A549 (cell line): ENCODE data around the gene SLC22A23. TPM values are rescaled to one million over a fixed set of nuclear protein-coding genes. Genes with fewer than 3 reads are reported as not detected.

ENCODE experiments used
- ATAC-seq, 2 experiments: fragments of 200-7000 bp in 1 of 2; fragments of >200 bp in 1 of 2; cut with Nextera tagmentation in 1 of 2; cut with Tn5 transposase in 1 of 2; 3 replicates each; pipeline versions ENCODE4 v1.8.0 to v1.9.1; 2018 to 2020; ENCODE audit warnings: mild to moderate bottlenecking in 1 of 2, moderate library complexity in 1 of 2
- CTCF ChIA-PET: fragments of 300-600 bp; sonication (Branson Sonifier 250); formaldehyde crosslinking; extraction: SDS; loops from one replicate; lab custom pipeline; 2021; ENCODE audit warnings: antibody characterized with exemption, inconsistent platforms; lab: Yijun Ruan, JAX
- POLR2A ChIA-PET: fragments of 350-600 bp; formaldehyde crosslinking; extraction: SDS; loops from one replicate; lab custom pipeline; 2021; ENCODE audit warnings: antibody characterized with exemption, inconsistent platforms; lab: Yijun Ruan, JAX
- DNase-seq, 2 experiments: peaks; one replicate each; pipeline versions ENCODE4 v3.0.0 to v3.0.0-alpha.2; 2011 to 2016; ENCODE audit warnings: low read depth in 1 of 2, low spot score in 1 of 2
- FAIRE-seq: peaks from 2 replicates; lab custom pipeline; 2011; peaks lifted over from hg19 to GRCh38; lab: Jason Lieb, UNC
- H3K27ac ChIP-seq, 2 experiments: fragments of >200 bp; sonication (Bioruptor Twin); formaldehyde crosslinking; 3 replicates each; pipeline ENCODE4 v1.5.1; 2016 to 2017
- H3K4me1 ChIP-seq: fragments of >200 bp; sonication (Bioruptor Twin); formaldehyde crosslinking; 3 replicates; pipeline ENCODE4 v1.6.1; 2016
- H3K4me2 ChIP-seq: fragments of >200 bp; sonication (Bioruptor Twin); formaldehyde crosslinking; 3 replicates; pipeline ENCODE4 v1.6.1; 2016
- H3K4me3 ChIP-seq: fragments of >200 bp; sonication (Bioruptor Twin); formaldehyde crosslinking; 3 replicates; pipeline ENCODE4 v1.5.1; 2016
- H3K9me3 ChIP-seq: fragments of >200 bp; sonication (Bioruptor Twin); formaldehyde crosslinking; 3 replicates; pipeline ENCODE4 v1.6.1; 2016
- BCL3 ChIP-seq: fragments of >200 bp; sonication (Bioruptor Twin); formaldehyde crosslinking; IDR thresholded peaks from 3 replicates; pipeline ENCODE4 v1.6.1; 2016
- CBX2 ChIP-seq: fragments of 200-600 bp; sonication (generic); IDR thresholded peaks from 2 replicates; pipeline ENCODE4 v1.6.1; 2016; ENCODE audit warnings: low read depth, mild to moderate bottlenecking, borderline replicate concordance
- CEBPB ChIP-seq, 2 experiments: fragments of >200 bp in 1 of 2; sonication (Bioruptor Twin) in 1 of 2; formaldehyde crosslinking in 1 of 2; IDR thresholded peaks; 2 replicates each; pipeline ENCODE4 v1.6.1; 2012 to 2016
- EHF ChIP-seq: fragments of 250-450 bp; sonication (Bioruptor Pico); IDR thresholded peaks from 2 replicates; pipeline ENCODE4 v1.5.0; 2020; ENCODE audit warnings: mild to moderate bottlenecking
- ELK1 ChIP-seq: fragments of 150-350 bp; IDR thresholded peaks from 2 replicates; pipeline ENCODE4 v1.6.1; 2014; ENCODE audit warnings: low read depth, mild to moderate bottlenecking, low read length
- EP300 ChIP-seq, 2 experiments: fragments of >200 bp; sonication (Bioruptor Twin); formaldehyde crosslinking; IDR thresholded peaks; 2 replicates in 1 of 2; 3 replicates in 1 of 2; pipeline ENCODE4 v1.6.1; 2016 to 2017
- ESRRA ChIP-seq: fragments of 150-350 bp; IDR thresholded peaks from 2 replicates; pipeline ENCODE4 v1.6.1; 2014; ENCODE audit warnings: mild to moderate bottlenecking, low read length, borderline replicate concordance
- FOSL2 ChIP-seq, 2 experiments: fragments of 450-650 bp in 1 of 2; fragments of >200 bp in 1 of 2; sonication (Bioruptor Twin) in 1 of 2; formaldehyde crosslinking; IDR thresholded peaks; 2 replicates each; pipeline versions ENCODE4 v1.5.0 to v1.6.1; 2016 to 2020; ENCODE audit warnings: mild to moderate bottlenecking in 1 of 2, moderate library complexity in 1 of 2
- HDAC2 ChIP-seq: fragments of 200-600 bp; sonication (generic); IDR thresholded peaks from 2 replicates; pipeline ENCODE4 v1.6.1; 2016
- HEYL ChIP-seq: fragments of 250-450 bp; sonication (Bioruptor Pico); IDR thresholded peaks from 2 replicates; pipeline ENCODE4 v1.8.0; 2021; ENCODE audit warnings: mild to moderate bottlenecking, moderate library complexity
- HOXA7 ChIP-seq: fragments of 250-450 bp; sonication (Bioruptor Pico); IDR thresholded peaks from 2 replicates; pipeline ENCODE4 v1.5.0; 2020; ENCODE audit warnings: mild to moderate bottlenecking, moderate library complexity
- JUNB ChIP-seq: fragments of >200 bp; sonication (Bioruptor Twin); formaldehyde crosslinking; IDR thresholded peaks from 2 replicates; pipeline ENCODE4 v1.6.1; 2016
- KDM1A ChIP-seq: fragments of 200-600 bp; sonication (generic); IDR thresholded peaks from 2 replicates; pipeline ENCODE4 v1.6.1; 2016; ENCODE audit warnings: low read depth, mild to moderate bottlenecking
- MAX ChIP-seq: IDR thresholded peaks from 2 replicates; pipeline ENCODE4 v1.6.1; 2012
- MAZ ChIP-seq: fragments of 150-350 bp; IDR thresholded peaks from 2 replicates; pipeline ENCODE4 v1.6.1; 2014; ENCODE audit warnings: antibody characterized with exemption, low read depth, low read length, borderline replicate concordance
- MYC ChIP-seq: IDR thresholded peaks from 2 replicates; pipeline ENCODE4 v1.6.1; 2012; ENCODE audit warnings: mild to moderate bottlenecking, inconsistent platforms, low read length, improper control_type of control experiment, borderline replicate concordance
- NFE2L2 ChIP-seq: fragments of 150-350 bp; conservative IDR thresholded peaks from 2 replicates; pipeline ENCODE4 v1.6.1; 2014; ENCODE audit warnings: low read length
- NPAS2 ChIP-seq: fragments of 250-450 bp; sonication (Bioruptor Pico); IDR thresholded peaks from 2 replicates; pipeline ENCODE4 v1.8.0; 2022; ENCODE audit warnings: mild to moderate bottlenecking, moderate library complexity, borderline replicate concordance
- NR3C1 ChIP-seq: fragments of >200 bp; sonication (Bioruptor Twin); formaldehyde crosslinking; IDR thresholded peaks from 3 replicates; pipeline ENCODE4 v1.6.1; 2017
- PHF8 ChIP-seq: fragments of 200-600 bp; sonication (generic); IDR thresholded peaks from 2 replicates; pipeline ENCODE4 v1.6.1; 2016; ENCODE audit warnings: low read depth, mild to moderate bottlenecking, antibody characterized with exemption, moderate library complexity, borderline replicate concordance
- POLR2AphosphoS2 ChIP-seq: conservative IDR thresholded peaks from 2 replicates; pipeline ENCODE4 v1.6.1; 2012; ENCODE audit warnings: low read length, improper control_type of control experiment, inconsistent platforms
- REST ChIP-seq: fragments of 200-600 bp; sonication (generic); IDR thresholded peaks from 2 replicates; pipeline ENCODE4 v1.6.1; 2016; ENCODE audit warnings: antibody characterized with exemption, mild to moderate bottlenecking, moderate library complexity
- RNF2 ChIP-seq: fragments of 200-600 bp; sonication (generic); IDR thresholded peaks from 2 replicates; pipeline ENCODE4 v1.6.1; 2016; ENCODE audit warnings: low read depth, mild to moderate bottlenecking, antibody characterized with exemption, moderate library complexity, borderline replicate concordance
- SMC3 ChIP-seq: fragments of >200 bp; sonication (Bioruptor Twin); formaldehyde crosslinking; IDR thresholded peaks from 3 replicates; pipeline ENCODE4 v1.6.1; 2018; ENCODE audit warnings: inconsistent platforms
- TFCP2L1 ChIP-seq: fragments of 250-450 bp; sonication (Bioruptor Pico); IDR thresholded peaks from 2 replicates; pipeline ENCODE4 v1.5.0; 2021; ENCODE audit warnings: mild to moderate bottlenecking
- TP53 ChIP-seq: fragments of 250-450 bp; sonication (Bioruptor Pico); IDR thresholded peaks from 2 replicates; pipeline ENCODE4 v1.5.0; 2021; ENCODE audit warnings: mild to moderate bottlenecking, moderate library complexity
- WGBS: methylation state at CpG from one replicate; pipeline ENCODE4 v1.1.6; 2017; ENCODE audit errors: missing lambda C conversion rate; 5-methylcytosine and 5-hydroxymethylcytosine counted together
- polyA plus RNA-seq, 4 experiments: library from polyadenylated mRNA; depleted of rRNA in 3 of 4; stranded (reverse); fragments of >200 nt; fragmentation: RNase III in 1 of 4; extraction: RNeasy Plus Mini Kit Qiagen cat#74134 plus additional on column Dnase treatment in 1 of 4; gene quantifications; 2 replicates in 3 of 4; 3 replicates in 1 of 4; pipeline ENCODE4 v1.2.3, GENCODE V29; 2011 to 2017

The SLC22A23 gene
- polyA plus RNA-seq, 2 of the 4 experiments (the other 2 are of a cell fraction): 4.4 to 6.2 TPM

GRCh38 chr6:3345836-3346235, 111.0 kb downstream of the SLC22A23 start:
- ATAC-seq: no peak
- TF ChIP-seq TFCP2L1 (CRISPR knock-in tag) (no peak), CEBPB (IDR thresholded peaks at IDR 0.05) (no peak), JUNB (no peak), CBX2 (no peak), NR3C1 (no peak), REST (no peak), KDM1A (no peak), MYC (no peak), RNF2 (no peak), HDAC2 (no peak), NFE2L2 (no peak), ELK1 (no peak)
- FAIRE-seq: no peak
- DNase-seq: no peak
- Histone ChIP-seq H3K4me1 (0 out of 3 replicates have a peak, but pooled peaks cover 4% of the 10 kb centered on the region), H3K4me2 (no peak overlapping the region), H3K4me3 (no peak overlapping the region), H3K9me3 (no peaks in the 10 kb centered on the region), H3K27ac (no peak overlapping the region)
- ChIA-PET POLR2A (no interaction called here), CTCF (interaction anchor here (1.1 to 1.5 kb wide), 2 partner anchors 14 to 23 kb away, joined by 3 read pairs; no protein-coding TSS in a partner anchor)
- WGBS: 88% methylated on average over 7 of the region's 8 CpGs

- Histone ChIP-seq H3K4me2 (no peak overlapping the region), H3K4me1 (peaks cover 10% of the 10 kb centered on the region), H3K4me3 (no peak overlapping the region), H3K9me3 (no peaks in the 10 kb centered on the region), H3K27ac (no peak overlapping the region)
- FAIRE-seq: no peak
- WGBS: 88% methylated on average over 14 of the region's 14 CpGs
- POLR2A ChIA-PET: no interaction called here
- DNase-seq: no peak
- ATAC-seq: no peak
- CTCF ChIA-PET: interaction anchor here (0.9 kb wide), 1 partner anchor 12 kb away, joined by 3 read pairs; no protein-coding TSS in a partner anchor
- no peak for TF ChIP-seq PHF8
- TF ChIP-seq SMC3: no peak
- no peak for TF ChIP-seq EHF (CRISPR knock-in tag)
Measured at GRCh38 chr6:3343089-3343883, 113.6 kb downstream of the SLC22A23 start.

GRCh38 chr6:3341467-3341866, 115.4 kb downstream of the SLC22A23 start:
- no peaks in the 10 kb centered on the region for H3K9me3 ChIP-seq
- ChIA-PET POLR2A (no interaction called here), CTCF (no interaction called here)
- H3K4me1 ChIP-seq: peaks cover 21% of the 10 kb centered on the region
- FAIRE-seq: no peak
- no peak overlapping the region for H3K4me3 ChIP-seq
- ATAC-seq: no peak
- no peak for TF ChIP-seq MAX
- TF ChIP-seq MAZ: no peak
- TF ChIP-seq BCL3: no peak
- TF ChIP-seq NR3C1: no peak
- no peak for TF ChIP-seq TP53 (CRISPR knock-in tag)
- TF ChIP-seq HOXA7 (CRISPR knock-in tag): no peak
- TF ChIP-seq NPAS2 (CRISPR knock-in tag): no peak
- TF ChIP-seq HEYL (CRISPR knock-in tag): no peak
- TF ChIP-seq FOSL2 (IDR thresholded peaks at IDR 0.05): no peak
- no peak for TF ChIP-seq FOSL2 (CRISPR knock-in tag; IDR thresholded peaks at IDR 0.05)
- no peak for TF ChIP-seq MYC
- no peak for TF ChIP-seq POLR2AphosphoS2
- no peak for TF ChIP-seq ESRRA
- no peak for TF ChIP-seq EP300 (IDR thresholded peaks at IDR 0.05)
- no peak for DNase-seq
- WGBS: 85% methylated on average over 6 of the region's 6 CpGs
- no peak overlapping the region for H3K4me2 ChIP-seq
- H3K27ac ChIP-seq: no peak overlapping the region
